ENCODE measurements around the gene PTH2R.

GRCh38 chr2:208466920-208467298, 60.3 kb downstream of the PTH2R start:
- TF ChIP-seq, protein P1, sequence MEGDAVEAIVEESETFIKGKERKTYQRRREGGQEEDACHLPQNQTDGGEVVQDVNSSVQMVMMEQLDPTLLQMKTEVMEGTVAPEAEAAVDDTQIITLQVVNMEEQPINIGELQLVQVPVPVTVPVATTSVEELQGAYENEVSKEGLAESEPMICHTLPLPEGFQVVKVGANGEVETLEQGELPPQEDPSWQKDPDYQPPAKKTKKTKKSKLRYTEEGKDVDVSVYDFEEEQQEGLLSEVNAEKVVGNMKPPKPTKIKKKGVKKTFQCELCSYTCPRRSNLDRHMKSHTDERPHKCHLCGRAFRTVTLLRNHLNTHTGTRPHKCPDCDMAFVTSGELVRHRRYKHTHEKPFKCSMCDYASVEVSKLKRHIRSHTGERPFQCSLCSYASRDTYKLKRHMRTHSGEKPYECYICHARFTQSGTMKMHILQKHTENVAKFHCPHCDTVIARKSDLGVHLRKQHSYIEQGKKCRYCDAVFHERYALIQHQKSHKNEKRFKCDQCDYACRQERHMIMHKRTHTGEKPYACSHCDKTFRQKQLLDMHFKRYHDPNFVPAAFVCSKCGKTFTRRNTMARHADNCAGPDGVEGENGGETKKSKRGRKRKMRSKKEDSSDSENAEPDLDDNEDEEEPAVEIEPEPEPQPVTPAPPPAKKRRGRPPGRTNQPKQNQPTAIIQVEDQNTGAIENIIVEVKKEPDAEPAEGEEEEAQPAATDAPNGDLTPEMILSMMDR (IDR thresholded peaks at IDR 0.05 in 8 of 11, conservative IDR thresholded peaks at IDR 0.05 in 3 of 11) = no peak
- TF ChIP-seq POLR2A (IDR thresholded peaks at IDR 0.05) = no peak
